Loucy (cell line): Measurements from ENCODE around the gene RNF169.

ENCODE experiments used
- H2AFZ ChIP-seq: fragments of 200-600 bp; sonication (generic); 2 replicates; pipeline ENCODE4 v1.6.0; 2016; ENCODE audit warnings: antibody characterized with exemption, mild to moderate bottlenecking, low read length, moderate library complexity
- H3F3A ChIP-seq: fragments of 200-600 bp; 2 replicates; pipeline ENCODE4 v1.6.0; 2016; ENCODE audit warnings: antibody characterized with exemption, low read depth, mild to moderate bottlenecking
- H3K27me3 ChIP-seq: fragments of 200-600 bp; sonication (generic); 2 replicates; pipeline ENCODE4 v1.6.1; 2014; ENCODE audit warnings: low read length, mild to moderate bottlenecking; ENCODE audit not compliant: insufficient read depth, poor library complexity, severe bottlenecking
- H3K36me3 ChIP-seq: fragments of 200-600 bp; sonication (generic); 2 replicates; pipeline ENCODE4 v1.6.1; 2016; ENCODE audit warnings: low read length; ENCODE audit not compliant: insufficient read depth
- H3K4me1 ChIP-seq: fragments of 200-600 bp; sonication (generic); 2 replicates; pipeline ENCODE4 v1.5.1; 2014; ENCODE audit warnings: low read length, mild to moderate bottlenecking; ENCODE audit not compliant: insufficient read depth, poor library complexity, severe bottlenecking
- H3K4me2 ChIP-seq: fragments of 200-600 bp; sonication (generic); 2 replicates; pipeline ENCODE4 v1.6.0; 2014; ENCODE audit warnings: antibody characterized with exemption, low read length, low read depth, mild to moderate bottlenecking; ENCODE audit not compliant: poor library complexity, severe bottlenecking
- H3K4me3 ChIP-seq: fragments of 200-600 bp; sonication (generic); 2 replicates; pipeline ENCODE4 v1.5.1; 2014; ENCODE audit warnings: low read length, mild to moderate bottlenecking, mixed read lengths; ENCODE audit not compliant: poor library complexity, severe bottlenecking
- H3K79me2 ChIP-seq: fragments of 200-600 bp; sonication (generic); 2 replicates; pipeline ENCODE4 v1.6.1; 2014; ENCODE audit warnings: low read length; ENCODE audit not compliant: insufficient read depth
- H3K9ac ChIP-seq: fragments of 200-600 bp; sonication (generic); 2 replicates; pipeline ENCODE4 v1.6.0; 2014; ENCODE audit warnings: mild to moderate bottlenecking, low read depth, low read length, moderate library complexity; ENCODE audit not compliant: poor library complexity, severe bottlenecking
- H3K9me2 ChIP-seq: fragments of 200-600 bp; sonication (generic); replicated peaks from 2 replicates; pipeline ENCODE4 v1.6.1; 2016; ENCODE audit warnings: low read depth, low read length, mixed read lengths
- H3K9me3 ChIP-seq: fragments of 200-600 bp; sonication (generic); 2 replicates; pipeline ENCODE4 v1.6.1; 2014; ENCODE audit warnings: mild to moderate bottlenecking, antibody characterized with exemption, low read length, low read depth; ENCODE audit not compliant: insufficient read depth
- H4K20me1 ChIP-seq: fragments of 200-600 bp; sonication (generic); 2 replicates; pipeline ENCODE4 v1.6.0; 2014; ENCODE audit warnings: antibody characterized with exemption, low read length, mild to moderate bottlenecking; ENCODE audit not compliant: insufficient read depth, poor library complexity, severe bottlenecking
- CTCF ChIP-seq: fragments of 200-600 bp; sonication (generic); conservative IDR thresholded peaks from 2 replicates; pipeline ENCODE4 v1.5.1; 2014; ENCODE audit warnings: mild to moderate bottlenecking, antibody characterized with exemption, low read length
- EZH2phosphoT487 ChIP-seq: fragments of 200-600 bp; IDR thresholded peaks from 2 replicates; pipeline ENCODE4 v1.6.1; 2018; ENCODE audit warnings: antibody characterized with exemption, mild to moderate bottlenecking, moderate library complexity, borderline replicate concordance

Gene RNF169

DNA sequence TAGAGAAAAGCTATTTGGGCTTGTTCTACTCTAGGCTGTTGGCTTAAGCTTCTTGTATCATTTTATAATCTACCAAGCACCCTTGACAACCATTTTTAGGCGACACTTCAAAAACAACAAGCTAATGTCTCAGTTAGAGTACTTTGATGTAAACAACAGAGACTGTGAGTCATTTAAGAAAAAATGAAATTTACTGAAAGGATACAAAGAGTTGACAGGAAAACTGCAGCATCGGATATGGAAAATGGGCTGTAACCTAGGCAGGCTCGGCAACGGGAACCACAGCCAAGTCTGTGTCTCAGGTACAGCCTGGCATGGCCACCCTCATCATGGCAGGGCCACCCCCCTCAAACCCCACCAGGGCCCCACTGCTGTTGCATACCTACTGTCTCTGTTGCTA is 4.4 kb upstream of the RNF169 start:
- Histone ChIP-seq H3K79me2 (peaks cover 1% of the 10 kb centered on the region), H3K36me3 (no peaks in the 10 kb centered on the region), H3K27me3 (no peaks in the 10 kb centered on the region), H2AFZ (no peak overlapping the region), H3K9me3 (no peaks in the 10 kb centered on the region), H3K4me2 (no peak overlapping the region), H3K9ac (no peak overlapping the region), H3K4me3 (no peak overlapping the region), H3K4me1 (peaks cover 9% of the 10 kb centered on the region), H4K20me1 (no peaks in the 10 kb centered on the region), H3K9me2 (no peaks in the 10 kb centered on the region), H3F3A (no peaks in the 10 kb centered on the region)
- TF ChIP-seq EZH2phosphoT487 (no peak), CTCF (no peak)

- Histone ChIP-seq H4K20me1 (peaks cover 20% of the 10 kb centered on the region), H3K36me3 (no peaks in the 10 kb centered on the region), H3K9ac (no peak overlapping the region), H3K27me3 (no peaks in the 10 kb centered on the region), H3K4me3 (no peak overlapping the region), H3F3A (no peaks in the 10 kb centered on the region), H3K79me2 (peaks cover 27% of the 10 kb centered on the region), H2AFZ (no peak overlapping the region), H3K9me2 (no peaks in the 10 kb centered on the region), H3K9me3 (no peaks in the 10 kb centered on the region), H3K4me2 (no peak overlapping the region), H3K4me1 (peaks cover 28% of the 10 kb centered on the region)
- TF ChIP-seq EZH2phosphoT487 = no peak
- TF ChIP-seq CTCF = no peak
Measured at GRCh38 chr11:74746868-74747267, 1.8 kb upstream of the RNF169 start.

DNA sequence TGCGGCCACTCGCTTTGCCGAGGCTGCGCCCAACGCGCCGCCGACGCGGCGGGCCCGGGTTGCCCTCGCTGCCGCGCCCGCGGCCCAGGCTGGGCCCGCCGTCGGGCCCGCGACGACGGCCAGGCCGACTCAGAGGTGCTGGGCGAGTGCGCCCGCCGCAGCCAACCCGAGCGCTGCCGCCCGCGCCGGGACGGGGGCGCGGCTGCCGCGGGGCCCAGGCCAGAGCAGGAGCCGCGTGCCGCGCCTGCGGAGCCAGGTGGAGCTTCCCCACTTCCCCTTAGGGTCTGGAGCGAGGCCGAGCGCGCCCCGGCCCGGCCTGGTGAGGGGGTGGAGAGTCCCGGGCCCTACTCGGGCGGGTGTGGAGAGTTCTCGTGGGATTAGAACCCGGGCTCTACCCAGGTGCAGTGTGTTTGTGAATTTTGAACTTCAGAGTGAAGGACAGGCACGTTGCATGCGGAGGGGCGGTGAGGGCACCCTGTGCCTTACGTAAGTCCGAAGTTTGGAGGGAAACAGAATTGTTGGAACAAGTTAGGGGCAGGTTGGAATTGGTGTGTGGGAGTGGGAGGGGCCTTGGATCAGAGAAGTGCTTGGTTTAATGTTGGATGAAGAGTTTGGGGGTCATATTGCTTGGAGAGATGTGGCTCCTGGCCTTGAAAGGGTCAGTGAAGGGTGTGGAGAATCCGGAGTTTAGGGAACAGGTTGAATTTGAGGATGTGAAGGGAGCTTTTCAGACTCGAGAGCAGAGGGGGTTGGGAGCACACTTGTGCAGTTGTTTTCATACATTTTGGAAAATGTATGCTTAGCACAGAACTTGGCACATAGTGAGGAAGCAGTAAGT is 697 bp downstream of the RNF169 start:
- peak overlapping the region; percentile 98 for H3K4me3 ChIP-seq
- peak overlapping the region; percentile 88 for H3K9ac ChIP-seq
- H3K9me3 ChIP-seq = no peaks in the 10 kb centered on the region
- H3K79me2 ChIP-seq = peaks cover 49% of the 10 kb centered on the region
- peak overlapping the region; percentile 92 for H3K4me2 ChIP-seq
- H3K9me2 ChIP-seq = no peaks in the 10 kb centered on the region
- H3K36me3 ChIP-seq = no peaks in the 10 kb centered on the region
- H2AFZ ChIP-seq = peak overlapping the region; percentile 82
- TF ChIP-seq EZH2phosphoT487 = no peak
- no peak for TF ChIP-seq CTCF
- H3F3A ChIP-seq = no peaks in the 10 kb centered on the region
- peaks cover 26% of the 10 kb centered on the region for H4K20me1 ChIP-seq
- no peaks in the 10 kb centered on the region for H3K27me3 ChIP-seq
- peaks cover 36% of the 10 kb centered on the region for H3K4me1 ChIP-seq
